ENCODE data around the gene CHCHD3. TPM values are rescaled to one million over a fixed set of nuclear protein-coding genes. Genes with fewer than 3 reads are reported as not detected.
A peak's percentile ranks its signal among the peaks of the same experiment; 100 is the strongest.

Gene CHCHD3
- total RNA-seq, 4 donors from 2014 or later, result 54.0 to 88.6 (median 61.3) TPM

DNA sequence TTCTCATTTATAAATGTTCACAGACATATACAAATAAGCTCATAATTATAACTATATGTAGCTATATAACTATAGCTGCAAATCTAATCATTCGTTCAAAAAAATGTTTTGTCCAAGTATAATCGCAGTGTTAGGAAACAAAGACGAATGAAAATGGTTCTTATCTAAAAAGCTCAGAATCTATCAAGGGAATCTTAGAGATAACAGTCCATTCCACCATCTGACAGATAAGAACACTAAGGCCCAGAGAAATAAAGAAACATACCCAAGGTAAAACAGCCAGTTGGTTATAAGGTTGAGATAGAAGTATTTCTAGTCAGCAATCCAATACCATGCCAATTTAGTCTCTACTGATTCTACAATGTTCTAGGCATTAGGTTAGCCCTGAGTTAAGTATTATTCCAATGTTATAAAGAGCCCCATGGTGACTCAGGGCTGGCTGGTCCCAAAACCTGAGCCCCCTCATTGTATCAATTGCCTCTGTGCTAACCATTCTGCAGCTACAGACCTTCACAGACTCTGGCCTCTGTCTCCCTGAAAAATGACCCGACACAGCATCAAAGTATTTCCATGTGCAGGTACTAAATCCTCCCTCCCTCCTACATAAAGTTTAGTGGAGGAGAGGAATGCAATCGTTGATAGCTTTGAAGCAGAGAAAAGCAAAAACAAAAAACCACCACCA lies 30.0 kb downstream of the CHCHD3 start:
- Histone ChIP-seq H3K27ac (no peak overlapping the region), H3K9me3 (no peaks in the 10 kb centered on the region), H3K36me3 (no peaks in the 10 kb centered on the region), H3K27me3 (no peaks in the 10 kb centered on the region), H3K4me1 (peaks cover 11 to 54% (median 21%) of the 10 kb centered on the region in 3 donors), H3K4me3 (no peak overlapping the region)
- WGBS, 2 donors (ENCODE audit: low coverage in 1 of 2), result 74 to 80% methylated on average over 5 of the region's 5 CpGs
- TF ChIP-seq, protein P1, sequence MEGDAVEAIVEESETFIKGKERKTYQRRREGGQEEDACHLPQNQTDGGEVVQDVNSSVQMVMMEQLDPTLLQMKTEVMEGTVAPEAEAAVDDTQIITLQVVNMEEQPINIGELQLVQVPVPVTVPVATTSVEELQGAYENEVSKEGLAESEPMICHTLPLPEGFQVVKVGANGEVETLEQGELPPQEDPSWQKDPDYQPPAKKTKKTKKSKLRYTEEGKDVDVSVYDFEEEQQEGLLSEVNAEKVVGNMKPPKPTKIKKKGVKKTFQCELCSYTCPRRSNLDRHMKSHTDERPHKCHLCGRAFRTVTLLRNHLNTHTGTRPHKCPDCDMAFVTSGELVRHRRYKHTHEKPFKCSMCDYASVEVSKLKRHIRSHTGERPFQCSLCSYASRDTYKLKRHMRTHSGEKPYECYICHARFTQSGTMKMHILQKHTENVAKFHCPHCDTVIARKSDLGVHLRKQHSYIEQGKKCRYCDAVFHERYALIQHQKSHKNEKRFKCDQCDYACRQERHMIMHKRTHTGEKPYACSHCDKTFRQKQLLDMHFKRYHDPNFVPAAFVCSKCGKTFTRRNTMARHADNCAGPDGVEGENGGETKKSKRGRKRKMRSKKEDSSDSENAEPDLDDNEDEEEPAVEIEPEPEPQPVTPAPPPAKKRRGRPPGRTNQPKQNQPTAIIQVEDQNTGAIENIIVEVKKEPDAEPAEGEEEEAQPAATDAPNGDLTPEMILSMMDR (IDR thresholded peaks at IDR 0.05), result no peak
- no peak for TF ChIP-seq POLR2AphosphoS5 (IDR thresholded peaks at IDR 0.05)
- no peak for TF ChIP-seq POLR2A (IDR thresholded peaks at IDR 0.05)
- no peak for TF ChIP-seq EP300 (IDR thresholded peaks at IDR 0.05)
- no peak for ATAC-seq

DNA sequence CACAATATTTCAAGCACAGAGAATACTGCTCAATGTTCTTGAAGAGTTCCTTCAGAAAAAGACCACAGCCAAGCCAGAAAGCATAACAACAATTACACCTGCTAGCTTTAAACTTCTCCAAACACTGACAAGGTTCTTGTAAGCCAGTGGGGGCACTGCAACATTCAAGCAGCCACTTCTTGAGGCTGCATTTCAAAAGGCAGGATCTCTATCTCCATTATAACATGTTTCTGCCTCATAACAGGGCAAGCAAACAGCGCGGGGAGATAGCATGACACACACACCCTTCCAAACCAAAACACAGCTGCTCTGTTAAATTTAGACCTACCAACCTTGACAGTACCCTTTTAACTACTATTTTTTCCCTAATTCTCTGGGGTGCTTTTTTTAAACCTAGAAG lies 30.8 kb downstream of the CHCHD3 start:
- no peak overlapping the region for H3K27ac ChIP-seq
- ATAC-seq, result no peak
- peaks cover 11 to 46% (median 21%) of the 10 kb centered on the region in 3 donors for H3K4me1 ChIP-seq

DNA sequence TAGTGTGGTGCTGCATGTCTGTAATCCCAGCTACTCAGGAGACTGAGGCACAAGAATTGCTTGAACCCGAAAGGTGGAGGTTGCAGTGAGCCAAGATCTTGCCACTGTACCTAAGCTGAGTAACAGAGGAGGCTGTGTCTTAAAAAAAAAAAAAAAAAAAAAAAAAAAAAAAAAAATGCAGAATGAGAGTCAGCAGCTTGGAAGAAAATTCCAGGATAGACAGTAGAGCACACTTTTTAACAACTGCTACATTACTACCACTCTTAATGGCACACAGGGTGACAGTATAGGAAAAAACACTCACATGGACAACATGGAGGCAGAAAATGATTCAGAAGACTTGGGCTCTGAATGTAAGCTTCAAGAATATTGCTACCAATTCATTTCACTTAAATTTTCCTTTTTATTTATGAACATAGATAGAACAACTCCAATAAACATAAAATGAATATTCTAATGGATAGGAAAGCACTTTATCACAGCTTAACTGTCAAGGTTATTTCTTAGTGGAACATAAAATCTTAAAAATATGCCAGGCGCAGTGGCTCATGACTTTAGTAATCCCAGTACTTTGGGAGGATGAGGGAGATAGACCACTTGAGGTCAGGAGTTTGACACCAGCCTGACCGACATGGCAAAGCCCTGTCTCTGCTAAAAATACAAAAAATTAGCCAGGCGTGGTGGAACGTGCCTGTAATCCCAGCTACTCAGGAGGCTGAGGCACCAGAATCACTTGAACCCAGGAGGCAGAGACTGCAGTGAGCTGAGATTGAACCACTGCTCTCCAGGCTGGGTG lies 31.5 kb downstream of the CHCHD3 start:
- Histone ChIP-seq H3K27me3 (no peaks in the 10 kb centered on the region), H3K9me3 (no peaks in the 10 kb centered on the region), H3K36me3 (peaks cover 0 to 5% of the 10 kb centered on the region in 2 donors), H3K4me1 (peaks cover 11 to 43% (median 21%) of the 10 kb centered on the region in 3 donors), H3K4me3 (no peak overlapping the region), H3K27ac (no peak overlapping the region)
- TF ChIP-seq EP300 (IDR thresholded peaks at IDR 0.05) (no peak), POLR2A (IDR thresholded peaks at IDR 0.05) (no peak)
- WGBS, 2 donors (ENCODE audit: low coverage in 1 of 2), result 64 to 80% methylated on average over 2 to 4 of the region's 5 CpGs
- no peak for ATAC-seq

More for the DNA sequence above, 30.8 kb downstream of the CHCHD3 start:
- Histone ChIP-seq H3K4me3 (no peak overlapping the region), H3K36me3 (peaks cover 0 to 5% of the 10 kb centered on the region in 2 donors), H3K9me3 (no peaks in the 10 kb centered on the region), H3K27me3 (no peaks in the 10 kb centered on the region)
- WGBS, 2 donors (ENCODE audit: low coverage in 1 of 2), result 20 to 24% methylated on average over 2 of the region's 2 CpGs
- TF ChIP-seq EP300 (IDR thresholded peaks at IDR 0.05) (no peak), POLR2A (IDR thresholded peaks at IDR 0.05) (no peak), POLR2AphosphoS5 (IDR thresholded peaks at IDR 0.05) (no peak)
- TF ChIP-seq, protein P1 (IDR thresholded peaks at IDR 0.05), result peak in 2 of 4 experiments; percentile 15 to 22

DNA sequence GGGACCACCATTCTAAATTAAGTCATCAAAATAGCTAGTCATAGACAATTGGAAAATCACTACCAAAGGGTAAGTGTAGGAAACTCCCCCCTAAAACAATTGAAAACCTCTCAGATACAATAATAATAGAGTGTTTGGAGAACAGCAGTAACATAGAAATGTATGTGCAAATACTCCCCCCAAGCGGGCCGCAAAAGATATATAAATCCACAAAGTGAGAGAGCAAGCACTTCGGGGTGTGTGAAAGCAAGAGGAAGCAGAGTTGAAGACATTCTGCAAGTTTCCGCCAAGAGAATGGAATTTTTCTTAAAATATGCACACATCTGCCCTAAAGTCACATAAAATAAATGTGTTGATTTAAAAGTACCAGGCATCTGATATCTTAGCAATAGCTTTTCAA lies 33.3 kb downstream of the CHCHD3 start:
- no peaks in the 10 kb centered on the region for H3K27me3 ChIP-seq
- peaks cover 0 to 5% of the 10 kb centered on the region in 2 donors for H3K36me3 ChIP-seq
- ATAC-seq, result no peak
- H3K4me1 ChIP-seq, result peaks cover 7 to 34% (median 17%) of the 10 kb centered on the region in 3 donors
- TF ChIP-seq EP300 (IDR thresholded peaks at IDR 0.05), result no peak
- no peak for TF ChIP-seq POLR2AphosphoS5 (IDR thresholded peaks at IDR 0.05)
- no peak for TF ChIP-seq POLR2A (IDR thresholded peaks at IDR 0.05)
- TF ChIP-seq, protein P1 (IDR thresholded peaks at IDR 0.05), result no peak
- WGBS, 2 donors (ENCODE audit: low coverage in 1 of 2), result 79 to 88% methylated on average over 1 to 4 of the region's 4 CpGs
- H3K9me3 ChIP-seq, result no peaks in the 10 kb centered on the region
- H3K4me3 ChIP-seq, result no peak overlapping the region
- H3K27ac ChIP-seq, result no peak overlapping the region

DNA sequence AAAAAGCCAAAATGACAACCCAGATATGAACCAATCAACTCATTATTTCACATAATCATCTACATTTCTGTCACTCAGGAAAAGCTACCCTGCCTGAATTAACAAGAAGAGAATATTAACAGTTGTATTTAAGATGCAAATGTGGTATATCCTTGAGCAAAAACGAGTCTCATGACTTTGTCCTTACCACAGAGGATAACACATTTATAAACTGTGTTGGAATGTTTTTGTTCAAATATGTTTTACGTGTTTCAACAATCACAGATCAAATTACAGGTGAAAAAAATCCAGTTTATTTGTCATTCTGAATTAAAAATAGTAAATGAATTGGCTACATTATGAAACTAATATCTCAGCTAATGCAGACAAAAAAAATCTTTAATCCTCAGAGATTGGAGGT lies 34.6 kb downstream of the CHCHD3 start:
- H3K4me1 ChIP-seq, result peaks cover 3 to 21% (median 7%) of the 10 kb centered on the region in 3 donors
- no peak for ATAC-seq
- H3K36me3 ChIP-seq, result peaks cover 0 to 5% of the 10 kb centered on the region in 2 donors
- no peaks in the 10 kb centered on the region for H3K27me3 ChIP-seq
- TF ChIP-seq, protein P1 (IDR thresholded peaks at IDR 0.05), result no peak
- no peak for TF ChIP-seq POLR2A (IDR thresholded peaks at IDR 0.05)
- TF ChIP-seq POLR2AphosphoS5 (IDR thresholded peaks at IDR 0.05), result no peak
- no peak for TF ChIP-seq EP300 (IDR thresholded peaks at IDR 0.05)
- 69 to 80% methylated on average over 2 of the region's 2 CpGs for WGBS, 2 donors (ENCODE audit: low coverage in 1 of 2)
- no peak overlapping the region for H3K4me3 ChIP-seq
- no peaks in the 10 kb centered on the region for H3K9me3 ChIP-seq
- no peak overlapping the region for H3K27ac ChIP-seq
